HepG2 (cell line): ENCODE measurements around the gene TTC31. TPM values are rescaled to one million over a fixed set of nuclear protein-coding genes. Genes with fewer than 3 reads are reported as not detected.

ENCODE experiments used
- AHR ChIP-seq: IDR thresholded peaks from 2 replicates; pipeline ENCODE4 v1.6.1; 2018; ENCODE audit warnings: missing genetic modification reagents, missing compliant biosample characterization
- BCLAF1 ChIP-seq: fragments of 450-650 bp; IDR thresholded peaks from 2 replicates; pipeline ENCODE4 v1.6.1; 2017; ENCODE audit warnings: mild to moderate bottlenecking
- GABPB1 ChIP-seq: IDR thresholded peaks from 2 replicates; pipeline ENCODE4 v1.6.1; 2016; ENCODE audit warnings: mild to moderate bottlenecking, missing genetic modification reagents, moderate library complexity, missing compliant biosample characterization
- GATAD2A ChIP-seq: IDR thresholded peaks from 2 replicates; pipeline ENCODE4 v1.6.1; 2016
- HDAC6 ChIP-seq: fragments of 200-600 bp; sonication (generic); IDR thresholded peaks from 2 replicates; pipeline ENCODE4 v1.7.0; 2017; ENCODE audit warnings: mild to moderate bottlenecking, antibody characterized with exemption, low read length, low read depth
- HINFP ChIP-seq: sonication (generic); formaldehyde crosslinking; IDR thresholded peaks from 2 replicates; pipeline ENCODE4 v1.4.0; 2020; ENCODE audit warnings: low read depth, mild to moderate bottlenecking, missing genetic modification reagents
- HNF4A ChIP-seq: sonication (generic); formaldehyde crosslinking; IDR thresholded peaks from 2 replicates; pipeline ENCODE4 v1.4.0; 2020; ENCODE audit warnings: missing genetic modification reagents
- IRF2 ChIP-seq: IDR thresholded peaks from 2 replicates; pipeline ENCODE4 v1.6.1; 2018; ENCODE audit warnings: missing genetic modification reagents, missing compliant biosample characterization
- KDM5A ChIP-seq: fragments of 200-600 bp; sonication (generic); IDR thresholded peaks from 2 replicates; pipeline ENCODE4 v1.7.0; 2018; ENCODE audit warnings: antibody characterized with exemption, mild to moderate bottlenecking, low read length, borderline replicate concordance
- KLF16 ChIP-seq, 2 experiments: sonication (generic) in 1 of 2; formaldehyde crosslinking in 1 of 2; IDR thresholded peaks; 2 replicates each; pipeline versions ENCODE4 v1.6.1 to v1.8.0; 2016 to 2023; ENCODE audit warnings: missing genetic modification reagents in 2 of 2, missing compliant biosample characterization in 1 of 2
- NFE2L2 ChIP-seq: fragments of 150-350 bp; IDR thresholded peaks from 2 replicates; pipeline ENCODE4 v1.6.1; 2014; ENCODE audit warnings: low read length
- RNF2 ChIP-seq: fragments of 450-650 bp; conservative IDR thresholded peaks from 2 replicates; pipeline ENCODE4 v1.6.1; 2016; ENCODE audit warnings: low read depth
- SRSF4 ChIP-seq: fragments of 200-400 bp; formaldehyde crosslinking; IDR thresholded peaks from one replicate; pipeline ENCODE4 v1.6.1; 2018; ENCODE audit warnings: mild to moderate bottlenecking, low read depth, low read length, moderate library complexity; ENCODE audit not compliant: poor library complexity, severe bottlenecking
- TP53 ChIP-seq: sonication (generic); formaldehyde crosslinking; conservative IDR thresholded peaks from 2 replicates; pipeline ENCODE4 v1.4.0; 2020; ENCODE audit warnings: missing genetic modification reagents
- ZNF274 ChIP-seq: sonication (generic); formaldehyde crosslinking; IDR thresholded peaks from 2 replicates; pipeline ENCODE4 v1.5.1; 2020; ENCODE audit warnings: mild to moderate bottlenecking, missing genetic modification reagents
- ZNF430 ChIP-seq: sonication (generic); formaldehyde crosslinking; IDR thresholded peaks from 2 replicates; pipeline ENCODE4 v1.9.0; 2021; ENCODE audit warnings: mild to moderate bottlenecking, missing genetic modification reagents
- ZNF484 ChIP-seq: sonication (generic); formaldehyde crosslinking; IDR thresholded peaks from 2 replicates; pipeline ENCODE4 v1.5.1; 2020; ENCODE audit warnings: mild to moderate bottlenecking, low read depth, missing genetic modification reagents, borderline replicate concordance
- polyA plus RNA-seq, 8 experiments: library from polyadenylated mRNA; depleted of rRNA in 3 of 8; stranded (reverse) in 7 of 8; unstranded in 1 of 8; fragments of >200 nt; fragmentation: Illumina TruSeq in 4 of 8; extraction: Trizol in 4 of 8; gene quantifications; 2 replicates each; pipeline versions ENCODE4 v1.2.1 to v1.2.3, GENCODE V29; 2011 to 2016; ENCODE audit warnings: low read depth in 4 of 8, missing spikeins in 1 of 8, mixed read lengths in 1 of 8; ENCODE audit not compliant: insufficient read depth in 1 of 8
- total RNA-seq, 5 experiments: library from RNA; depleted of rRNA; stranded (reverse); fragments of >200 nt; fragmentation: Illumina TruSeq; extraction: Trizol; gene quantifications; 2 replicates each; pipeline ENCODE4 v1.2.3, GENCODE V29; 2016; ENCODE audit warnings: low read depth in 1 of 5
- TF ChIP-seq, protein P1 (sequence below): sonication (generic); formaldehyde crosslinking; IDR thresholded peaks from 2 replicates; pipeline ENCODE4 v1.4.0; 2020; ENCODE audit warnings: missing genetic modification reagents, mild to moderate bottlenecking, borderline replicate concordance
- TF ChIP-seq, protein P2 (sequence below): sonication (generic); formaldehyde crosslinking; IDR thresholded peaks from 2 replicates; pipeline ENCODE4 v1.5.1; 2020; ENCODE audit warnings: missing genetic modification reagents, mild to moderate bottlenecking, borderline replicate concordance

TTC31 gene
- total and polyA plus RNA-seq, 2 of the 13 experiments (the other 11 are each of a cell fraction or from before 2014, with no cell fraction given): 28.3 to 39.5 TPM

GRCh38 chr2:74501335-74502071 lies 18.6 kb downstream of the TTC31 start (continued):
- TF ChIP-seq BCLAF1 (no peak), KDM5A (no peak), SRSF4 (no peak), ZNF430 (CRISPR knock-in tag) (no peak), ZNF274 (no peak), HNF4A (CRISPR knock-in tag) (peak; percentile 24; the same call in 1 of the 2 replicates), GABPB1 (CRISPR knock-in tag) (no peak), HINFP (CRISPR knock-in tag) (no peak), AHR (no peak), HDAC6 (no peak), NFE2L2 (no peak), TP53 (CRISPR knock-in tag) (no peak), ZNF484 (no peak), GATAD2A (CRISPR knock-in tag) (no peak), RNF2 (no peak), IRF2 (CRISPR knock-in tag) (no peak), KLF16 (CRISPR knock-in tag; IDR thresholded peaks at IDR 0.05) (no peak)
- TF ChIP-seq, protein P1, sequence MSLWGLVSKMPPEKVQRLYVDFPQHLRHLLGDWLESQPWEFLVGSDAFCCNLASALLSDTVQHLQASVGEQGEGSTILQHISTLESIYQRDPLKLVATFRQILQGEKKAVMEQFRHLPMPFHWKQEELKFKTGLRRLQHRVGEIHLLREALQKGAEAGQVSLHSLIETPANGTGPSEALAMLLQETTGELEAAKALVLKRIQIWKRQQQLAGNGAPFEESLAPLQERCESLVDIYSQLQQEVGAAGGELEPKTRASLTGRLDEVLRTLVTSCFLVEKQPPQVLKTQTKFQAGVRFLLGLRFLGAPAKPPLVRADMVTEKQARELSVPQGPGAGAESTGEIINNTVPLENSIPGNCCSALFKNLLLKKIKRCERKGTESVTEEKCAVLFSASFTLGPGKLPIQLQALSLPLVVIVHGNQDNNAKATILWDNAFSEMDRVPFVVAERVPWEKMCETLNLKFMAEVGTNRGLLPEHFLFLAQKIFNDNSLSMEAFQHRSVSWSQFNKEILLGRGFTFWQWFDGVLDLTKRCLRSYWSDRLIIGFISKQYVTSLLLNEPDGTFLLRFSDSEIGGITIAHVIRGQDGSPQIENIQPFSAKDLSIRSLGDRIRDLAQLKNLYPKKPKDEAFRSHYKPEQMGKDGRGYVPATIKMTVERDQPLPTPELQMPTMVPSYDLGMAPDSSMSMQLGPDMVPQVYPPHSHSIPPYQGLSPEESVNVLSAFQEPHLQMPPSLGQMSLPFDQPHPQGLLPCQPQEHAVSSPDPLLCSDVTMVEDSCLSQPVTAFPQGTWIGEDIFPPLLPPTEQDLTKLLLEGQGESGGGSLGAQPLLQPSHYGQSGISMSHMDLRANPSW (CRISPR knock-in tag): no peak
- TF ChIP-seq, protein P2, sequence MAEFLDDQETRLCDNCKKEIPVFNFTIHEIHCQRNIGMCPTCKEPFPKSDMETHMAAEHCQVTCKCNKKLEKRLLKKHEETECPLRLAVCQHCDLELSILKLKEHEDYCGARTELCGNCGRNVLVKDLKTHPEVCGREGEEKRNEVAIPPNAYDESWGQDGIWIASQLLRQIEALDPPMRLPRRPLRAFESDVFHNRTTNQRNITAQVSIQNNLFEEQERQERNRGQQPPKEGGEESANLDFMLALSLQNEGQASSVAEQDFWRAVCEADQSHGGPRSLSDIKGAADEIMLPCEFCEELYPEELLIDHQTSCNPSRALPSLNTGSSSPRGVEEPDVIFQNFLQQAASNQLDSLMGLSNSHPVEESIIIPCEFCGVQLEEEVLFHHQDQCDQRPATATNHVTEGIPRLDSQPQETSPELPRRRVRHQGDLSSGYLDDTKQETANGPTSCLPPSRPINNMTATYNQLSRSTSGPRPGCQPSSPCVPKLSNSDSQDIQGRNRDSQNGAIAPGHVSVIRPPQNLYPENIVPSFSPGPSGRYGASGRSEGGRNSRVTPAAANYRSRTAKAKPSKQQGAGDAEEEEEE (CRISPR knock-in tag): no peak
